BJ (cell line): Measurements from ENCODE around the gene PRDM11. TPM values are rescaled to one million over a fixed set of nuclear protein-coding genes. Genes with fewer than 3 reads are reported as not detected.
A peak's percentile ranks its signal among the peaks of the same experiment; 100 is the strongest.

Source experiments
- CTCF ChIA-PET: fragments of 350-600 bp; formaldehyde crosslinking; extraction: SDS; loops from one replicate; lab custom pipeline; 2021; ENCODE audit warnings: antibody characterized with exemption, inconsistent platforms; lab: Yijun Ruan, JAX
- POLR2A ChIA-PET: fragments of 300-600 bp; sonication (Branson Sonifier 250); formaldehyde crosslinking; extraction: SDS; loops from one replicate; lab custom pipeline; 2021; ENCODE audit warnings: antibody characterized with exemption; lab: Charles Lee
- DNase-seq: peaks from one replicate; pipeline ENCODE4 v3.0.0-alpha.2; 2011; ENCODE audit warnings: low read depth
- H3K27me3 ChIP-seq: 2 replicates; pipeline ENCODE4 v1.6.0; 2011; ENCODE audit warnings: low read length; ENCODE audit not compliant: control insufficient read depth, insufficient read depth
- H3K36me3 ChIP-seq: 2 replicates; pipeline ENCODE4 v1.5.1; 2011; ENCODE audit warnings: low read length; ENCODE audit not compliant: control insufficient read depth, insufficient read depth
- H3K4me3 ChIP-seq: 2 replicates; pipeline ENCODE4 v1.5.1; 2011; ENCODE audit warnings: low read depth, mild to moderate bottlenecking, control low read depth, low read length
- polyA plus RNA-seq: library from polyadenylated mRNA; depleted of rRNA; stranded (reverse); fragments of >200 nt; gene quantifications from 2 replicates; pipeline ENCODE4 v1.2.3, GENCODE V29; 2011
- TF ChIP-seq, protein P1 (sequence below): IDR thresholded peaks from 2 replicates; pipeline ENCODE4 v1.5.1; 2011; ENCODE audit warnings: low read depth, mild to moderate bottlenecking, control low read depth, inconsistent platforms, low read length, moderate library complexity; ENCODE audit not compliant: insufficient read depth

The PRDM11 gene
- polyA plus RNA-seq, 1 experiment, result 5.8 TPM

DNA sequence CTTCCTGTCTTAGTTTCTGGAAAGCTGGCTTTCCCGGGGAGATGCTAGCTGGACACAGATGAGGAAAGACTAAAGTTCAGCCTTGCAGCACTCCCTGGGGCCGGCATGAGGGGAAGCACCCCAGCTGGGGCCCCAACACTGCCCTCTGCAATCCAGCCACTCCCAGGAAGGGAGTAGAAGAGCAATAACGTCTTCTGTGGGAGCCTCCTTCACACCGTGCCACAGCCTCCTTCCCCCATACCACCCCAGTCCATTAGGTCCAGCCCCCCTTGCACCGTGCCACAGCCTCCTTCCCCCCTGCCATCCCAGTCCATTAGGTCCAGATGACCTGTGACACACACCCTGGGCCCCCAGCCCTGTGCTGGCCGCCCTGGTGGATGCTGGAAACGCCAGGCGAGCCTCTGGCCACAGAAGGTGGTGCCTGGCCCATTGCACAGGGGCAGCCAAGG is 44.1 kb upstream of the PRDM11 start:
- DNase-seq, result no peak
- Histone ChIP-seq H3K36me3 (no peaks in the 10 kb centered on the region), H3K4me3 (no peak overlapping the region), H3K27me3 (peaks cover 6% of the 10 kb centered on the region)
- ChIA-PET POLR2A (interaction anchor here (0.5 kb wide), 1 partner anchor 171 kb away, joined by 10 read pairs; no protein-coding TSS in a partner anchor), CTCF (interaction anchor here (0.7 to 24.1 kb wide), 34 partner anchors 8 to 485 kb away, joined by 3 to 1245 read pairs (median 6); partner anchors contain the start of genes SYT13 and TP53I11)
- TF ChIP-seq, protein P1, sequence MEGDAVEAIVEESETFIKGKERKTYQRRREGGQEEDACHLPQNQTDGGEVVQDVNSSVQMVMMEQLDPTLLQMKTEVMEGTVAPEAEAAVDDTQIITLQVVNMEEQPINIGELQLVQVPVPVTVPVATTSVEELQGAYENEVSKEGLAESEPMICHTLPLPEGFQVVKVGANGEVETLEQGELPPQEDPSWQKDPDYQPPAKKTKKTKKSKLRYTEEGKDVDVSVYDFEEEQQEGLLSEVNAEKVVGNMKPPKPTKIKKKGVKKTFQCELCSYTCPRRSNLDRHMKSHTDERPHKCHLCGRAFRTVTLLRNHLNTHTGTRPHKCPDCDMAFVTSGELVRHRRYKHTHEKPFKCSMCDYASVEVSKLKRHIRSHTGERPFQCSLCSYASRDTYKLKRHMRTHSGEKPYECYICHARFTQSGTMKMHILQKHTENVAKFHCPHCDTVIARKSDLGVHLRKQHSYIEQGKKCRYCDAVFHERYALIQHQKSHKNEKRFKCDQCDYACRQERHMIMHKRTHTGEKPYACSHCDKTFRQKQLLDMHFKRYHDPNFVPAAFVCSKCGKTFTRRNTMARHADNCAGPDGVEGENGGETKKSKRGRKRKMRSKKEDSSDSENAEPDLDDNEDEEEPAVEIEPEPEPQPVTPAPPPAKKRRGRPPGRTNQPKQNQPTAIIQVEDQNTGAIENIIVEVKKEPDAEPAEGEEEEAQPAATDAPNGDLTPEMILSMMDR, result no peak

- TF ChIP-seq, protein P1, result peak; percentile 95
- Histone ChIP-seq H3K27me3 (peaks cover 6% of the 10 kb centered on the region), H3K36me3 (no peaks in the 10 kb centered on the region), H3K4me3 (no peak overlapping the region)
- CTCF ChIA-PET, result interaction anchor here (0.6 to 24.1 kb wide), 47 partner anchors 8 to 1245 kb away, joined by 3 to 1245 read pairs (median 4); partner anchors contain the start of genes SYT13 and TP53I11
- POLR2A ChIA-PET, result interaction anchor here (0.5 kb wide), 1 partner anchor 172 kb away, joined by 10 read pairs; no protein-coding TSS in a partner anchor
- DNase-seq, result peak; percentile 49
These were observed 43.4 kb upstream of the PRDM11 start for GRCh38 chr11:45102810-45103621.

GRCh38 chr11:45104006-45104789 is 42.2 kb upstream of the PRDM11 start:
- POLR2A ChIA-PET, result no interaction called here
- no peak overlapping the region for H3K4me3 ChIP-seq
- CTCF ChIA-PET, result interaction anchor here (0.6 to 24.1 kb wide), 42 partner anchors 10 to 540 kb away, joined by 3 to 1245 read pairs (median 4); partner anchors contain the start of genes SYT13 and TP53I11

GRCh38 chr11:45104790-45105084 is 41.7 kb upstream of the PRDM11 start:
- DNase-seq, result no peak
- TF ChIP-seq, protein P1, result no peak
- H3K36me3 ChIP-seq, result no peaks in the 10 kb centered on the region
- ChIA-PET POLR2A (no interaction called here), CTCF (interaction anchor here (0.8 to 24.1 kb wide), 31 partner anchors 10 to 541 kb away, joined by 3 to 1245 read pairs (median 4); partner anchors contain the start of genes SYT13 and TP53I11)
- peaks cover 8% of the 10 kb centered on the region for H3K27me3 ChIP-seq
- H3K4me3 ChIP-seq, result no peak overlapping the region

More at GRCh38 chr11:45104006-45104789, 42.2 kb upstream of the PRDM11 start:
- TF ChIP-seq, protein P1, result no peak
- Histone ChIP-seq H3K36me3 (no peaks in the 10 kb centered on the region), H3K27me3 (peaks cover 4% of the 10 kb centered on the region)
- no peak for DNase-seq
